Fibroblast of villous mesenchyme (primary cell): ENCODE measurements around the gene MGLL. TPM values are rescaled to one million over a fixed set of nuclear protein-coding genes. Genes with fewer than 3 reads are reported as not detected.

Source experiments
- DNase-seq: peaks from one replicate; pipeline ENCODE4 v3.0.0-alpha.2; 2010; ENCODE audit warnings: low read depth
- H3K4me3 ChIP-seq: 2 replicates; pipeline ENCODE4 v1.5.1; 2011; ENCODE audit warnings: low read depth, mild to moderate bottlenecking, low read length
- total RNA-seq: library from RNA; depleted of rRNA; stranded (reverse); fragments of >200 nt; gene quantifications from 2 replicates; pipeline ENCODE4 v1.2.3, GENCODE V29; 2012
- TF ChIP-seq, protein P1 (sequence below): IDR thresholded peaks from 2 replicates; pipeline ENCODE4 v1.5.1; 2012; ENCODE audit warnings: low read depth, mild to moderate bottlenecking, low read length; ENCODE audit not compliant: insufficient read depth

MGLL gene
- total RNA-seq, 1 donor = 141 TPM

DNA sequence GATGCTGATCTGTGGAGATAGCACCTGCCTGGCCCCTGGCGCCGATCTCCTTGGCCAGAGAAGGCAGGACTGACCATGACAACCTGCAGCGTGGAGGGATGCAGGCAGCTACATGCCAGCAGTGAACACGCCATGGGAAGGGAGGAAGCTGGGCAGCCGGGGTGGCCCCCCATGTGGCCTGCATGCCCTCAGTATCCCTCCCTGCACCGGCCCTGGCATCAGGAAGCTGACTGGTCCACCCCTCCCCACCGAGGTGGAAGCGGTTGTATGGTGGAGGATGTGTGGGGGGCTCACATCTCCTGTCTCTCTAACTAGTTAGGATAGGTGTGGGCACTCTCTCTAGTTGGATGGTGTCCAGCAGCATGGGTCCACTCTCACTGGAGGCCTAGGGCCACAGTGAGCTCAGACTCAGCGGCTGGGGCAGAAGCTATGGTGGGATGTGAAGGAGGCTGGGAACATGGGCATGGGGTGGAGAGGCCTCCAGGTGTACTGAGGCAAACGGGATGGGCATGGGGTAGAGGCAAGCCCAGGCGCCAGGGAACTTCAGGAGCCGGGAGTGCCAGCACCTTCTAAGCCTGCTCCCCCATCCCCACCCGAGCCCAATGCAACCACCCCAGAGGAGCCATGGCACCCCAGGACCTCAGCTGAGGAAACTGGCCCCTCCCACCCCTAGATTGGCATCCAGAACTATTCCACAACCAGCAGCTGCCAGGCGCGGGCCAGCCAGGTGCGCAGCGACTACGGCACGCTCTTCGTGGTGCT lies 151.4 kb downstream of the MGLL start:
- no peak overlapping the region for H3K4me3 ChIP-seq
- no peak for DNase-seq
- TF ChIP-seq, protein P1, sequence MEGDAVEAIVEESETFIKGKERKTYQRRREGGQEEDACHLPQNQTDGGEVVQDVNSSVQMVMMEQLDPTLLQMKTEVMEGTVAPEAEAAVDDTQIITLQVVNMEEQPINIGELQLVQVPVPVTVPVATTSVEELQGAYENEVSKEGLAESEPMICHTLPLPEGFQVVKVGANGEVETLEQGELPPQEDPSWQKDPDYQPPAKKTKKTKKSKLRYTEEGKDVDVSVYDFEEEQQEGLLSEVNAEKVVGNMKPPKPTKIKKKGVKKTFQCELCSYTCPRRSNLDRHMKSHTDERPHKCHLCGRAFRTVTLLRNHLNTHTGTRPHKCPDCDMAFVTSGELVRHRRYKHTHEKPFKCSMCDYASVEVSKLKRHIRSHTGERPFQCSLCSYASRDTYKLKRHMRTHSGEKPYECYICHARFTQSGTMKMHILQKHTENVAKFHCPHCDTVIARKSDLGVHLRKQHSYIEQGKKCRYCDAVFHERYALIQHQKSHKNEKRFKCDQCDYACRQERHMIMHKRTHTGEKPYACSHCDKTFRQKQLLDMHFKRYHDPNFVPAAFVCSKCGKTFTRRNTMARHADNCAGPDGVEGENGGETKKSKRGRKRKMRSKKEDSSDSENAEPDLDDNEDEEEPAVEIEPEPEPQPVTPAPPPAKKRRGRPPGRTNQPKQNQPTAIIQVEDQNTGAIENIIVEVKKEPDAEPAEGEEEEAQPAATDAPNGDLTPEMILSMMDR = no peak

DNA sequence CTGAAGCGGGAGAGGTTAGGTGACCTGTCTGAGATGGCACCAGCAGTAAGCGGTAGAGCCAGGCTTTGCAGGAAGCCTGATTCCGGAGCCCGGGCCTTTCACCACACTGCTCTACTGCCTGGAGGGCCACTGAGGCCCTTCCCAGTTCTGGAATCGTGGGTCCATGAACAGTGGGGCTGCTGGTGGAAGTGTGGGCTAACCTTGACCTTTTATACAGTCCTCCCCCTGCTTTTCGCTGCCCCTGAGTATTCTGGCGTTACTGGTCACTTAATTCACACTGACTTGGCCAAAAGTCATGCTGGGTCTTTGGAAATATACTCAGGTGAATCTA lies 152.1 kb downstream of the MGLL start:
- TF ChIP-seq, protein P1 = no peak
- H3K4me3 ChIP-seq = no peak overlapping the region
- no peak for DNase-seq

DNA sequence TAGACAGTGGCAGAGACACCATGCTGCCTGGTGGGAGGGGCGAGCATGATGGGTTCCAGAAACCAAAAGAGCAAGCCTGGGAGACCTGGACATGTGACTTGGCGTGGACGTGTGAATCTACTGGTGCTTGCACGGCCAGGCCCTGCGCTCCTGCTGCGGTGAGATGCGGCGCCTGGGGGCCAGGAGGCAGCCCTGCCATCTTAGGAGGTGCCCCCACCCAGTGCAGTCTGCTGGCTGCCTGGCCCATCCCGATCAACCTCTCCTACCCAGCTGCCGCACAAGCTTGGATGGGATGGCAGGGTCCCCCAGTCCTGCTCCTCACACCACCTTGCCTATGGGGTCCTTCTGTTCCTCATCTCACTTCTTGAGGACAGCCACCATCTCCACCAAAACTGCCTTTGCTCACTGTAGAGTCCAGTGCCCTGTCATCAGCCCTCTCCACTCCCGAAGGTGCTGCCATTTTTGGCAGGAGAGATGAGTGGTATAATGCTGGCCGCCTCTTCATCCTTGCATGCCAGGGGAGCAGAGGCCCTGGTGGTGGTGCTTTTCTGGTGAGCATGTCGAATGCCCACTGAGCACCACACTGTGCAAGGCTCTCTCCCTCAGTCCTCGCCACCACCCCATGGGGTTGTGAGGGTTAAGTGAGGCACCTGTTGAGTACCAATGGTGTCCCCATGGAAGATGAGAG lies 152.6 kb downstream of the MGLL start:
- TF ChIP-seq, protein P1 = no peak
- no peak overlapping the region for H3K4me3 ChIP-seq
- no peak for DNase-seq

DNA sequence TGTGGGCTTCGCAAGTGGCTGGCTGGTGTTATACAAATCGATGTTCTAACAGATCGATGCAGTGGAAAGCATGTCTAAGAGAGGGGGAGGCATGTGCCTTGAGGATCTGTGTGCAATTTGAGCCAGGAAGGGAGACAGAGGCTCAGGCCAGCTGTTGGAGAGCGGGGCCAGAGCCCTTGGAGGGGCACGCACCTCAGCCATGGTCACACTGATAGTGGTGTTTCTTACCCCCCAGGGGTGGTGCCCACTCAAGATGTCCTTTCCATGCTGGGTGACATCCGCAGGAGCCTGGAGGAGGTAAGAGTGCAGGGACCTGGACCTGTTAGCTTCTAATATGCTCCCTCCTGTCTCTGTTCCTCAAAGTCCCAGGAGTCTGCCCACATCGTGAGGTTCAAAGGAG lies 153.4 kb downstream of the MGLL start:
- TF ChIP-seq, protein P1 = no peak
- DNase-seq = no peak
- H3K4me3 ChIP-seq = no peak overlapping the region

DNA sequence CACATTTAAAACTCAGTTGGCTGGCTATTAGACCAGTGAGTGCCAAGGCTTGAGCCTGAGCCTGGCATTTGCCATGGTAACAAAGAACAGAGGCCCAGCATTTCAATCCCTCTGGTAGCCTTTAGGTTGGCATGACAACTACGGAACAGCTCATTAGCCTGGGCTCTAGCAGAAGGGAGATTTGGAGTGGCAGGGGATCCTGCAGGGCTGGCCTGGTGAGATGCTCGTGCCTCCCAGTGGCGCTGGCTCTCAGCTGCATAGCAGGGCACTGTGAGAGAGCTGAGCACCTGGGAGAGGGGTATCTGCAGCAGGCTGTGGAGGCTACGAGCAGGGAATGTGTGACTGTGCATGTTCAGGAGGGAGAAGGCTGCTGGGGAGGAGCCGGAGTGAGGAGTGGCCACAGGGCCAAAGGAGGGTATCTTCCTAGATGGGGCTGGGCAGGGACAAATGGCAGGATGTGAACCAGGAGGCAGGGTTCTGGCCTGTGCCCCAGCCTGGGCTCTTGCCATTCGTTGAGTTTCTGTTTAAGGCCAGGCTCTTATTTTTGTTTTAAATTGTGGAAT lies 155.1 kb downstream of the MGLL start:
- no peak overlapping the region for H3K4me3 ChIP-seq
- DNase-seq = no peak
- TF ChIP-seq, protein P1 = no peak

DNA sequence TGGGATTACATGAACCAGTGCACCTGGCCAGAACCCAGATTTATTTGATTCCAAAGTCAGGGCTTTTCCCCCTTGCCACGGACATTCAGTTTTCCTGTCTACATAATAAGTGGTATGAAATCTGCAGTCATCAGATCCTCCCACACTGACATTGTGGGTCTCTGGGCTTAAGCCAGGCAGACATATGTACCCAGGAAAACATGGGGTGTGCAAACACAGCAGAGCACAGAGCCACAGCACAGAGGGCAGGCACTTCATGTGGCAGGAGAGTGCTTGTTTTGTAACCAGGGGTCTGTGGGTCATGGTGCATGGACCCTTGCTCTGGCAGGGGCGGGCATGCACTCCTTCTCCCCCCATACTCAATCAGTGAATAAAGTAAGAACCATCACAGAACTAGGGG lies 155.6 kb downstream of the MGLL start:
- DNase-seq = no peak
- H3K4me3 ChIP-seq = no peak overlapping the region
- TF ChIP-seq, protein P1 = no peak

DNA sequence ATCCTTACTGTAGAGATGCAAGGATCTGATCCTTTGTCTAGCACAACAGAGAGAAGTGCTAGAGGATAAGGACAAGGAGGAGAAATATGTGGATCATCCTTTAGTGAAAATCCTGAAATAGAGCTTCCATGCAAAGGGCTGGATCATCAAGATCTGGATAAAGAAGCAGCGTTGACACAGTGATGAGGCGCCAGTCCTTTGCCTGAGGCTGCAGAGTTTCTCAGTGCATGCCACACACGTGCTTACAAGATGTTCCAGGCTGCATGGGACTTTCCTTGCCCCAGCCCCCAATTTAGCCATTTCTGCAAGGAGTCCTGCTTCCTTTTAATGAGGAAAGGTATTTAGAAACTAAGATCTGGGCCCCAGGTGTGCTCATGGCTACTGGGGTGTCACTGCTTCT lies 156.7 kb downstream of the MGLL start:
- no peak overlapping the region for H3K4me3 ChIP-seq
- DNase-seq = no peak
- TF ChIP-seq, protein P1 = no peak
